Immature natural killer cell (primary cell): Measurements from ENCODE around the gene EML5. TPM values are rescaled to one million over a fixed set of nuclear protein-coding genes. Genes with fewer than 3 reads are reported as not detected.

Source experiments
- DNase-seq, 3 donors: peaks; one replicate each; pipeline ENCODE4 v3.0.0; 2022; ENCODE audit warnings: mixed read lengths in 1 of 3
- H3K27ac Mint-ChIP-seq, 6 donors: one replicate each; pipeline ENCODE4 v1.8.0; 2020; ENCODE audit warnings: mixed read lengths in 6 of 6, mild to moderate bottlenecking in 5 of 6, inconsistent platforms in 4 of 6, moderate library complexity in 3 of 6
- H3K27me3 Mint-ChIP-seq, 3 donors: one replicate each; pipeline ENCODE4 v1.8.0; 2020 to 2021; ENCODE audit warnings: low read depth in 3 of 3, mild to moderate bottlenecking in 3 of 3, mixed read lengths in 3 of 3, moderate library complexity in 3 of 3, inconsistent platforms in 1 of 3
- H3K36me3 Mint-ChIP-seq, 3 donors: one replicate each; pipeline ENCODE4 v1.8.0; 2020; ENCODE audit warnings: mixed read lengths in 3 of 3, inconsistent platforms in 2 of 3, mild to moderate bottlenecking in 2 of 3
- H3K4me1 Mint-ChIP-seq, 2 donors: one replicate each; pipeline ENCODE4 v1.8.0; 2020; ENCODE audit warnings: inconsistent platforms in 2 of 2, mild to moderate bottlenecking in 2 of 2, mixed read lengths in 2 of 2, moderate library complexity in 1 of 2
- H3K4me3 Mint-ChIP-seq, 5 donors: one replicate each; pipeline ENCODE4 v1.8.0; 2020; ENCODE audit warnings: mild to moderate bottlenecking in 5 of 5, mixed read lengths in 5 of 5, inconsistent platforms in 3 of 5, moderate library complexity in 3 of 5
- H3K9me3 Mint-ChIP-seq, 6 donors: one replicate each; pipeline ENCODE4 v1.8.0; 2020; ENCODE audit warnings: mild to moderate bottlenecking in 6 of 6, mixed read lengths in 6 of 6, inconsistent platforms in 4 of 6, moderate library complexity in 3 of 6
- polyA plus RNA-seq, 3 donors: library from polyadenylated mRNA; unstranded; fragments of 300-500 nt; fragmentation: Illumina TruSeq; gene quantifications; one replicate each; pipeline ENCODE4 v1.2.3, GENCODE V29; 2021

Gene EML5
- polyA plus RNA-seq, 3 donors from 2014 or later: 0.24 TPM; not detected in 2

DNA sequence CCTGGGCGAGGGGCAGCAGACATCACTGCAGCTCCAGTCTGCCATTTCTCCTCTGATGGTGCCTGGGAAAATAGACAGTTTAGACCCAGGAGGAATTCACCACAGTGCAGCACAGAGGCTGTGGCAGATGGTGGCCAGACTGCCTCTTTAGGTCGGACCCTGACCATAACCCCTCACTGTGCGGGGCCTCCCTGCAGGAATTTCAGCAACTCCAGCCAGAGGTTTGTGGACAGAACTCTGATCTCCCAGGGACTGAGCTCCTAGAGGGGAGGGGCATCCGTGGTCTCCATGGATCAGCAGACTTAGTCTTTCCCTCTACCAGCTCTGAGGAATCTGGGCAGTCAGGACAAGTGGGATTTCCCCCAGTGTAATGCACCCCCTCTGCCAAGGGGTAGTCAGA is 123.4 kb downstream of the EML5 start:
- peaks cover 0 to 4% (median 2%) of the 10 kb centered on the region in 3 donors for H3K27me3 Mint-ChIP-seq
- H3K36me3 Mint-ChIP-seq: peaks cover 0 to 7% (median 0%) of the 10 kb centered on the region in 3 donors
- H3K9me3 Mint-ChIP-seq: peaks cover 0 to 3% (median under 1%) of the 10 kb centered on the region in 6 donors
- H3K27ac Mint-ChIP-seq: no peak overlapping the region
- no peak overlapping the region for H3K4me3 Mint-ChIP-seq
- H3K4me1 Mint-ChIP-seq: no peaks in the 10 kb centered on the region
- DNase-seq: no peak

DNA sequence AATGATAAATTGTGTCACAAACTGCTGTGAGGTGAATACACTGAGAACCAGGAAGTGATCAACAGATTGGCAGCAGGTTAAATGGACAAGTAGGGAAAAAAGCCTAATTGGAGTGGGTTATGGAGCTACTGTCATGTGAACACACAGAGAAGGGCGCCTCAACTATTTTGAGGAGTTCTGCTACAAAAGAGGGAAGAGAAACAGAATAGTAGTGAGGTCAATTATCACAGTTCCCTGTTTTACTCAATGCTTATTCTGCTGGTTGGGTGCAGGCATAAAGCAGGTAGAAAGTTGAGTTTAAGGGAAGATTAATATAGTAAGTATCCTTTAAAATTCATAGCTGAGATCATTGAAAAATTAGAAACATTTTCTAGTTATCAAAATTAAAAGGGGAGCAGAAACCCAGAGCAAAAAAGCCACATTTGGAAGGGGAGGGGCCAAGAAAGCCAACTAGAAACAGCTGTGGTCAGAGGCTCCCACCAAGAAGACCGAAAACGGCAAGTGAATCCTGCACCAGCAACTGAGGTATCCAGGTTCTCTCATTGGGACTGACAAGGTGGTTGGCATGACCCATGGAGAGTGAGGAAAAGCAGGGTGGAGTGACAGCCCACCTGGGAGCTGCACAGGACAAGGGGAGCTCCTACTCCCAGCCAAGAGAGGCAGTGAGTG is 124.2 kb downstream of the EML5 start:
- Mint-ChIP-seq H3K27ac (no peak overlapping the region), H3K9me3 (peaks cover 0 to 3% (median under 1%) of the 10 kb centered on the region in 6 donors), H3K36me3 (peaks cover 0 to 7% (median 0%) of the 10 kb centered on the region in 3 donors), H3K27me3 (peaks cover 0 to 4% (median 2%) of the 10 kb centered on the region in 3 donors), H3K4me1 (no peaks in the 10 kb centered on the region), H3K4me3 (peak overlapping the region in 1 of 5 donors; percentile 6)
- DNase-seq: no peak

- no peak overlapping the region for H3K27ac Mint-ChIP-seq
- peak; percentile 32 to 46 (median 35) for DNase-seq
- H3K36me3 Mint-ChIP-seq: peaks cover 0 to 7% (median 0%) of the 10 kb centered on the region in 3 donors
- no peaks in the 10 kb centered on the region for H3K4me1 Mint-ChIP-seq
- H3K4me3 Mint-ChIP-seq: no peak overlapping the region
- H3K27me3 Mint-ChIP-seq: peaks cover 0 to 4% (median 2%) of the 10 kb centered on the region in 3 donors
- H3K9me3 Mint-ChIP-seq: peaks cover 0 to 3% (median under 1%) of the 10 kb centered on the region in 6 donors
Observed at GRCh38 chr14:88667555-88668273, 125.0 kb downstream of the EML5 start.

GRCh38 chr14:88660056-88660455 is 132.7 kb downstream of the EML5 start:
- peaks cover 2 to 9% (median 4%) of the 10 kb centered on the region in 3 donors for H3K36me3 Mint-ChIP-seq
- no peaks in the 10 kb centered on the region for H3K4me1 Mint-ChIP-seq
- peaks cover 0 to 9% (median 0%) of the 10 kb centered on the region in 6 donors for H3K9me3 Mint-ChIP-seq
- H3K27ac Mint-ChIP-seq: no peak overlapping the region
- H3K27me3 Mint-ChIP-seq: peaks cover 0 to 4% (median 0%) of the 10 kb centered on the region in 3 donors
- H3K4me3 Mint-ChIP-seq: no peak overlapping the region
- DNase-seq: no peak

GRCh38 chr14:88639221-88639620 is 153.5 kb downstream of the EML5 start:
- Mint-ChIP-seq H3K4me1 (no peaks in the 10 kb centered on the region), H3K4me3 (no peak overlapping the region), H3K9me3 (peaks cover 8 to 30% (median 12%) of the 10 kb centered on the region in 6 donors), H3K36me3 (peaks cover 10 to 27% (median 10%) of the 10 kb centered on the region in 3 donors), H3K27me3 (peaks cover 1 to 3% (median 2%) of the 10 kb centered on the region in 3 donors), H3K27ac (no peak overlapping the region)
- no peak for DNase-seq

- no peak overlapping the region for H3K27ac Mint-ChIP-seq
- no peaks in the 10 kb centered on the region for H3K9me3 Mint-ChIP-seq
- DNase-seq: no peak
- H3K4me3 Mint-ChIP-seq: no peak overlapping the region
- H3K36me3 Mint-ChIP-seq: peaks cover 0 to 7% (median 6%) of the 10 kb centered on the region in 3 donors
- peaks cover 1 to 7% (median 4%) of the 10 kb centered on the region in 3 donors for H3K27me3 Mint-ChIP-seq
- H3K4me1 Mint-ChIP-seq: no peaks in the 10 kb centered on the region
Observed at GRCh38 chr14:88632512-88632911, 160.2 kb downstream of the EML5 start.

GRCh38 chr14:88631091-88631490 is 161.7 kb downstream of the EML5 start:
- peaks cover 0 to 7% (median 6%) of the 10 kb centered on the region in 3 donors for H3K36me3 Mint-ChIP-seq
- DNase-seq: no peak
- no peak overlapping the region for H3K4me3 Mint-ChIP-seq
- no peak overlapping the region for H3K27ac Mint-ChIP-seq
- H3K4me1 Mint-ChIP-seq: no peaks in the 10 kb centered on the region
- H3K27me3 Mint-ChIP-seq: peaks cover 1 to 4% (median 3%) of the 10 kb centered on the region in 3 donors
- H3K9me3 Mint-ChIP-seq: no peaks in the 10 kb centered on the region

GRCh38 chr14:88630565-88630964 is 162.2 kb downstream of the EML5 start:
- H3K4me3 Mint-ChIP-seq: no peak overlapping the region
- H3K4me1 Mint-ChIP-seq: no peaks in the 10 kb centered on the region
- no peak for DNase-seq
- peaks cover 0 to 7% (median 6%) of the 10 kb centered on the region in 3 donors for H3K36me3 Mint-ChIP-seq
- H3K27ac Mint-ChIP-seq: no peak overlapping the region
- H3K9me3 Mint-ChIP-seq: no peaks in the 10 kb centered on the region
- peaks cover 1 to 4% (median 2%) of the 10 kb centered on the region in 3 donors for H3K27me3 Mint-ChIP-seq

GRCh38 chr14:88628462-88628861 is 164.3 kb downstream of the EML5 start:
- Mint-ChIP-seq H3K4me1 (no peaks in the 10 kb centered on the region), H3K36me3 (peaks cover 0 to 10% (median 7%) of the 10 kb centered on the region in 3 donors), H3K27me3 (peaks cover 0 to 2% (median 0%) of the 10 kb centered on the region in 3 donors), H3K4me3 (no peak overlapping the region), H3K9me3 (no peaks in the 10 kb centered on the region), H3K27ac (no peak overlapping the region)
- no peak for DNase-seq

DNA sequence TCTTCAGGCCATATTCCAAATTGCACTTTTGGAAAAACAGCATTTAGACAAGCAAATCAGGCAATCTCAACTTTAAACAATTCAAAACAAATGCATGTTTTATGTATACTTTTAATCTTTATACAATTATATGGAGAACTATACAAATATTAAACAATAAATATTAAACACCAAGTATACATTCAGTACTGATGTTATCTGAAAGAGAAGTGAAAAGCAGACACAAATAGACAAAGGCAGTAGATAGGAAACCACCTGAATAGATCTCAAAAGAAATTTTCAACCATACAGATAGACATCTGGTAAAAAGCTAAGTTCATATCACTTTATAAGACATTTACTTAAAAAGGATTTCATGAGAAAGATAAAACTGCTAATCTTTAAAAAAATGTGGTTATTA is 164.7 kb downstream of the EML5 start:
- no peak for DNase-seq
- Mint-ChIP-seq H3K9me3 (no peaks in the 10 kb centered on the region), H3K27ac (no peak overlapping the region), H3K4me3 (no peak overlapping the region), H3K36me3 (peaks cover 0 to 10% (median 7%) of the 10 kb centered on the region in 3 donors), H3K27me3 (peaks cover 0 to 2% (median 0%) of the 10 kb centered on the region in 3 donors), H3K4me1 (no peaks in the 10 kb centered on the region)

GRCh38 chr14:88625671-88626070 is 167.1 kb downstream of the EML5 start:
- Mint-ChIP-seq H3K9me3 (no peaks in the 10 kb centered on the region), H3K4me1 (no peaks in the 10 kb centered on the region), H3K4me3 (no peak overlapping the region), H3K36me3 (peaks cover 0 to 10% (median 0%) of the 10 kb centered on the region in 3 donors), H3K27me3 (peaks cover 0 to 2% (median 0%) of the 10 kb centered on the region in 3 donors), H3K27ac (no peak overlapping the region)
- DNase-seq: no peak

- Mint-ChIP-seq H3K4me1 (no peaks in the 10 kb centered on the region), H3K27me3 (peaks cover 0 to 2% (median 0%) of the 10 kb centered on the region in 3 donors), H3K9me3 (no peaks in the 10 kb centered on the region), H3K36me3 (peaks cover 3 to 9% (median 7%) of the 10 kb centered on the region in 3 donors), H3K4me3 (no peak overlapping the region), H3K27ac (no peak overlapping the region)
- no peak for DNase-seq
Observed at GRCh38 chr14:88621100-88621499, 171.7 kb downstream of the EML5 start.

GRCh38 chr14:88618476-88618875 is 174.3 kb downstream of the EML5 start:
- Mint-ChIP-seq H3K27ac (peak overlapping the region in 1 of 6 donors; percentile 19), H3K9me3 (no peaks in the 10 kb centered on the region), H3K36me3 (peaks cover 3 to 9% (median 6%) of the 10 kb centered on the region in 3 donors), H3K4me1 (peaks cover 1 to 3% of the 10 kb centered on the region in 2 donors), H3K27me3 (peaks cover 0 to 3% (median 0%) of the 10 kb centered on the region in 3 donors), H3K4me3 (no peak overlapping the region)
- no peak for DNase-seq

DNA sequence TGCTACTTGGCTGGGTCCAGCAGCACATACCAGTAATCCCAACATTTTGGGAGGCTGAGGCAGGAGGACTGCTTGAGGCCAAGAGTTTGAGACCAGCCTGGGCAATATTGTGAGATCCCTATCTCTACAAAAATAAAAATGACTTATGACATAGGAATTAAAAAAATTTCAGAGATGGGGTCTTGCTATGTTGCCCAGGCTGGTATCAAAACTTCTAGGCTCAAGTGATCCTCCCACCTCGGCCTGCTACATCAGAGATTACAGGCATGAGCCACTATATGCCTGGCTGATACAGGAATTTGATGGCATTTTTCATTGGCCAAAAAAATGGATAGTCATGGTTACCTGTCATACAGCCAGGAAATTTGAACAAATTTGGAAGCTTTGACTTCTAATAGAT is 175.3 kb downstream of the EML5 start:
- Mint-ChIP-seq H3K27me3 (peaks cover 0 to 4% (median 0%) of the 10 kb centered on the region in 3 donors), H3K36me3 (peaks cover 3 to 11% (median 9%) of the 10 kb centered on the region in 3 donors), H3K4me3 (no peak overlapping the region), H3K9me3 (no peaks in the 10 kb centered on the region), H3K27ac (no peak overlapping the region), H3K4me1 (peaks cover 5 to 11% of the 10 kb centered on the region in 2 donors)
- no peak for DNase-seq
